ENCODE results near the gene RNF126. TPM values are rescaled to one million over a fixed set of nuclear protein-coding genes. Genes with fewer than 3 reads are reported as not detected.

The RNF126 gene
- total RNA-seq, 1 donor from 2014 or later: 68.0 TPM

GRCh38 chr19:685454-685931 lies 22.5 kb upstream of the RNF126 start:
- H3K27me3 ChIP-seq: no peaks in the 10 kb centered on the region
- H3K27ac ChIP-seq: no peak overlapping the region
- TF ChIP-seq POLR2AphosphoS5 (IDR thresholded peaks at IDR 0.05; ENCODE audit: insufficient read depth in 1 of 2, low read depth in 1 of 2): no peak
- no peak for TF ChIP-seq CTCF (IDR thresholded peaks at IDR 0.05)
- no peak for TF ChIP-seq POLR2A (IDR thresholded peaks at IDR 0.05)
- H3K4me1 ChIP-seq: no peaks in the 10 kb centered on the region
- H3K4me3 ChIP-seq: no peak overlapping the region
- H3K36me3 ChIP-seq: no peaks in the 10 kb centered on the region
- DNase-seq (ENCODE audit: extremely low spot score in 2 of 2): no peak
- intact Hi-C loops (cut with DNase I): no loop called here
- no peaks in the 10 kb centered on the region for H3K9me3 ChIP-seq

GRCh38 chr19:682678-683320 lies 19.8 kb upstream of the RNF126 start:
- Histone ChIP-seq H3K4me1 (peaks cover 19% of the 10 kb centered on the region), H3K36me3 (no peaks in the 10 kb centered on the region), H3K4me3 (no peak overlapping the region), H3K9me3 (no peaks in the 10 kb centered on the region), H3K27ac (no peak overlapping the region), H3K27me3 (no peaks in the 10 kb centered on the region)
- intact Hi-C loops (cut with DNase I): no loop called here
- TF ChIP-seq CTCF (IDR thresholded peaks at IDR 0.05) (no peak), POLR2A (IDR thresholded peaks at IDR 0.05) (no peak), POLR2AphosphoS5 (IDR thresholded peaks at IDR 0.05; ENCODE audit: insufficient read depth in 1 of 2, low read depth in 1 of 2) (no peak)
- no peak for DNase-seq (ENCODE audit: extremely low spot score in 2 of 2)

GRCh38 chr19:681029-682019 lies 18.3 kb upstream of the RNF126 start:
- H3K36me3 ChIP-seq: no peaks in the 10 kb centered on the region
- no peaks in the 10 kb centered on the region for H3K9me3 ChIP-seq
- DNase-seq (ENCODE audit: extremely low spot score in 2 of 2): no peak
- H3K4me3 ChIP-seq: peak overlapping the region; percentile 72 to 95
- intact Hi-C loops (cut with DNase I): no loop called here
- H3K27me3 ChIP-seq: no peaks in the 10 kb centered on the region
- peaks cover 32% of the 10 kb centered on the region for H3K4me1 ChIP-seq
- no peak for TF ChIP-seq CTCF (IDR thresholded peaks at IDR 0.05)
- no peak for TF ChIP-seq POLR2AphosphoS5 (IDR thresholded peaks at IDR 0.05; ENCODE audit: insufficient read depth in 1 of 2, low read depth in 1 of 2)
- no peak for TF ChIP-seq POLR2A (IDR thresholded peaks at IDR 0.05)
- peak overlapping the region; percentile 99 for H3K27ac ChIP-seq

- intact Hi-C loops (cut with DNase I): no loop called here
- H3K9me3 ChIP-seq: no peaks in the 10 kb centered on the region
- H3K4me3 ChIP-seq: peak overlapping the region; percentile 72 to 95
- H3K36me3 ChIP-seq: no peaks in the 10 kb centered on the region
- H3K27me3 ChIP-seq: no peaks in the 10 kb centered on the region
- DNase-seq (ENCODE audit: extremely low spot score in 2 of 2): peak; percentile 99
- H3K4me1 ChIP-seq: peaks cover 37% of the 10 kb centered on the region
- peak in 2 of 3 experiments; percentile 16 to 25 for TF ChIP-seq CTCF (IDR thresholded peaks at IDR 0.05)
- peak; percentile 58 to 69 for TF ChIP-seq POLR2AphosphoS5 (IDR thresholded peaks at IDR 0.05; ENCODE audit: insufficient read depth in 1 of 2, low read depth in 1 of 2)
- peak in 1 of 2 donors; percentile 95 for TF ChIP-seq POLR2A (IDR thresholded peaks at IDR 0.05)
- peak overlapping the region; percentile 99 for H3K27ac ChIP-seq
Observed at GRCh38 chr19:680287-681028, 17.4 kb upstream of the RNF126 start.
